ENCODE data around the gene TMEM165.

TMEM165 gene

DNA sequence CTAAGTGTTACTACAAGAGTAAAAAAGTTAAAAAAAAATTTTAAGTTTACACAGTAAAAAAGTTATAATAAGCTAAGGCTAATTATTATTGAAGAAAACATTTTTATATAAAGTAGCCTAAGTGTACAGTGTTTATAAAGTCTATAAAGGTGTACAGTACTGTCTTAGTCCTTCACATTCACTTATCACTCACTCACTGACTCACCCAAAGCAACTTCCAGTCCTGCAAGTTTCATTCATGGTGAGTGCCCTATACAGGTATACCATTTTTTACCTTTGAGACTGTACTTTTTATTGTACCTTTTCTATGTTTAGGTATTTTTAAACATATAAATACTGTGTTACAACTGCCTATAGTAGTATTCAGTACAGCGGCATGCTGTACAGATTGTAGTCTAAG is 74.2 kb downstream of the TMEM165 start:
- no peak for DNase-seq

Measured in NCI-H446 treated with DMSO at 0.1 percent for 48 hours (cell line).